ENCODE results near the gene UCHL5.

DNA sequence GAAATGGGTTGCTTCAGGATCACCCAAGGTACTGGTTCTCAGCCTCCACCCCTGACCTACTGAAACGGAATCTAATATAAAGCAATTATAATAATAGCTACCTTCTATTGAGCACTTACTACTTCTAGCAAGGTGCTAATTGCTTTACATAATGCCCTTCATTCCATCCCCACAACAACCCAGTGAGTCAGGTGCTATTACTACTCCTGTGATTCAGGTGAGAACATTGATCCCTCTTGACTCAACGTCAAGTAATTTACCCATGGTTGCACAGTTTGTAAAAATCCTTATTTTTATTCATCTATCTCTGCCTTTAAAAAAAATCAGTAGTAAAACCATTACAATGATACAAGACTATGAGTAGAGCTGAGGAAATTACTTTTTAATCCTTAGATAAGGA lies 85.2 kb downstream of the UCHL5 start:
- TF ChIP-seq ZNF274 (IDR thresholded peaks at IDR 0.05; ENCODE audit: low read depth, low read length) (no peak), YY1 (IDR thresholded peaks at IDR 0.05; ENCODE audit: insufficient read depth, insufficient read length) (no peak), SUZ12 (IDR thresholded peaks at IDR 0.05; ENCODE audit: extremely low read depth, insufficient read depth, insufficient read length) (no peak)
